ENCODE data around the gene PRR12. TPM values are rescaled to one million over a fixed set of nuclear protein-coding genes. Genes with fewer than 3 reads are reported as not detected.
"Not testable (repeated sequence)": the region's sequence is repeated elsewhere in the genome, so short reads cannot be mapped to it uniquely, and the experiment has no call there.

The PRR12 gene
- total and polyA plus RNA-seq, 11 donors, result 8.0 to 20.0 (median 14.2) TPM

- H3K9me3 ChIP-seq, result no peaks in the 10 kb centered on the region
- ATAC-seq (no peak), DNase-seq (no peak)
- intact Hi-C loops (cut with DNase I), result loop anchor here in 1 of 10 donors (5.0 kb wide), 1 partner anchor 188 kb away; the partner anchor contains the start of gene MED25
- TF ChIP-seq CTCF (IDR thresholded peaks at IDR 0.05), result no peak
- no peak for TF ChIP-seq POLR2A (IDR thresholded peaks at IDR 0.05)
- peaks cover 0 to 37% (median 25%) of the 10 kb centered on the region in 9 donors for H3K36me3 ChIP-seq
- H3K4me3 ChIP-seq, result no peak overlapping the region
- peaks cover 0 to 23% (median 12%) of the 10 kb centered on the region in 12 donors for H3K4me1 ChIP-seq
- WGBS, 4 donors, result 88 to 93% (median 90%) methylated on average over 9 of the region's 9 CpGs
- H3K27ac ChIP-seq, result peak overlapping the region in 3 of 12 donors; percentile 15 to 31 (median 29)
- no peaks in the 10 kb centered on the region for H3K27me3 ChIP-seq
Measured at GRCh38 chr19:49629659-49630058, 38.7 kb downstream of the PRR12 start.

DNA sequence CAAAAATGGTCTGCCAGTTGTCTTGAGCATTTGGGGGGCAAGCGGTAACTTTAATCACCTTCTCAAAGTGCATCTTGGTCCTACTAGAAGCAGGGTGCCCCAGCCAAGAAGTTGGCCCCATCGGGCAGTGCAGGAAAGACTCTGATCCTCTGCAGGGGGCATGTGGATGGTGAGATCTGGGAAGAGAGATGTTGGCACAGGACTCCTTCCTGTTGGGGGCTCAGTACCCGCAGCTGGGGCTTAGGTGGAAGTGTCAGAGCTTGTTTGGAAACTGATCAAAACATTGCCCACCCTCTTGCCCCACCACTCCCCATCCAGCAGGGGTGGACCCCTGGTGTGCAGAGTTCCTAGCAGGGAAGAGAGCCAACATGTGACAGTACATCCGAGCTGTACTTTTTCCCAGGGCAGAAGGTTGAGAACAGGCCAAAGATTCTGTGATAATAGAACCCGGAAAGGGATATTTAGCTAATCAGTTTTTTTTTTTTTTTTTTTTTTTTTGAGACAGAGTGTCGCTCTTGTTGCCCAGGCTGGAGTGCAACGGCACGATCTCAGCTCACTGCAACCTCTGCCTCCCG is 40.1 kb downstream of the PRR12 start:
- H3K9me3 ChIP-seq, result no peaks in the 10 kb centered on the region
- peak overlapping the region in 5 of 12 donors; percentile 9 to 46 (median 24) for H3K27ac ChIP-seq
- peaks cover 0 to 29% (median 21%) of the 10 kb centered on the region in 12 donors for H3K4me1 ChIP-seq
- ATAC-seq (peak in 3 of 4 donors; percentile 11 to 36 (median 16)), DNase-seq (no peak)
- H3K36me3 ChIP-seq, result peaks cover 0 to 32% (median 15%) of the 10 kb centered on the region in 9 donors
- H3K27me3 ChIP-seq, result no peaks in the 10 kb centered on the region
- 31 to 47% (median 35%) methylated on average over 9 of the region's 9 CpGs for WGBS, 4 donors
- intact Hi-C loops (cut with DNase I), result loop anchor here in 1 of 10 donors (5.0 kb wide), 1 partner anchor 186 kb away; the partner anchor contains the start of gene MED25
- H3K4me3 ChIP-seq, result no peak overlapping the region
- TF ChIP-seq CTCF (IDR thresholded peaks at IDR 0.05), result no peak

DNA sequence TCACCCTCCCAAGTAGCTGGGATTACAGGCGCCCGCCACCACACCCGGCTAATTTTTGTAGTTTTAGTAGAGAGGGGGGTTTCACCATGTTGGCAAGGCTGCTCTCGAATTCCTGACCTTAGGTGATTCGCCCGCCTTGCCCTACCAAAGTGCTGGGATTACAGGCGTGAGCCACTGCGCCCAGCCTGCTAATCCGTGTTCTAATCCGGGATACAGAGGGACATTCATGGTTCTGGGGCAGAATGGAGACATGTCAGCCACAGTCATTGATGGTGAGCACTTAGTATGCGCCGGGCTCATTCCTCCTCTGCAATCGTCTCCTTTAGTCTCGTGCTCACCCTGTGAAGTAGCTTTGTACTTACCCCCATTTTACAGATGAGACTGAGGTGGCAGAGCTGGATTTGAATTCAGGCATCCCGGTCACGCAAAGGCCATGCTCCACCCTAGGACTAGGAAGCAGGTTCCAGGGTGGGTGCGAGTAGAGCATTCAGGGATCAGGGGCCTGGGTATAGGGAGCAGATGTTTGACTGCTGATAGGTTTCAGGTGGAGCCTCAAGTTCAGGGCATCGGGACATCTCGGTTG is 40.7 kb downstream of the PRR12 start:
- intact Hi-C loops (cut with DNase I), result loop anchor here in 1 of 10 donors (5.0 kb wide), 1 partner anchor 186 kb away; the partner anchor contains the start of gene MED25
- no peak overlapping the region for H3K4me3 ChIP-seq
- WGBS, 4 donors, result 87 to 89% (median 88%) methylated on average over 17 to 19 of the region's 19 CpGs
- peaks cover 0 to 32% (median 15%) of the 10 kb centered on the region in 9 donors for H3K36me3 ChIP-seq
- peaks cover 0 to 35% (median 24%) of the 10 kb centered on the region in 12 donors for H3K4me1 ChIP-seq
- H3K27ac ChIP-seq, result peak overlapping the region in 1 of 12 donors; percentile 38
- no peaks in the 10 kb centered on the region for H3K27me3 ChIP-seq
- DNase-seq (no peak), ATAC-seq (no peak)
- no peak for TF ChIP-seq POLR2A (IDR thresholded peaks at IDR 0.05)
- TF ChIP-seq CTCF (IDR thresholded peaks at IDR 0.05), result no peak
- H3K9me3 ChIP-seq, result no peaks in the 10 kb centered on the region

- Histone ChIP-seq H3K9me3 (no peaks in the 10 kb centered on the region), H3K27me3 (no peaks in the 10 kb centered on the region), H3K4me1 (peaks cover 0 to 43% (median 28%) of the 10 kb centered on the region in 12 donors), H3K4me3 (no peak overlapping the region), H3K36me3 (peaks cover 0 to 26% (median 12%) of the 10 kb centered on the region in 9 donors), H3K27ac (no peak overlapping the region)
- TF ChIP-seq CTCF (IDR thresholded peaks at IDR 0.05), result no peak
- TF ChIP-seq POLR2A (IDR thresholded peaks at IDR 0.05), result no peak
- 96 to 100% (median 98%) methylated on average over 5 of the region's 5 CpGs for WGBS, 4 donors
- DNase-seq (no peak), ATAC-seq (no peak)
- intact Hi-C loops (cut with DNase I), result loop anchor here in 1 of 10 donors (5.0 kb wide), 1 partner anchor 185 kb away; the partner anchor contains the start of gene MED25
Measured at GRCh38 chr19:49632576-49632975, 41.6 kb downstream of the PRR12 start.

DNA sequence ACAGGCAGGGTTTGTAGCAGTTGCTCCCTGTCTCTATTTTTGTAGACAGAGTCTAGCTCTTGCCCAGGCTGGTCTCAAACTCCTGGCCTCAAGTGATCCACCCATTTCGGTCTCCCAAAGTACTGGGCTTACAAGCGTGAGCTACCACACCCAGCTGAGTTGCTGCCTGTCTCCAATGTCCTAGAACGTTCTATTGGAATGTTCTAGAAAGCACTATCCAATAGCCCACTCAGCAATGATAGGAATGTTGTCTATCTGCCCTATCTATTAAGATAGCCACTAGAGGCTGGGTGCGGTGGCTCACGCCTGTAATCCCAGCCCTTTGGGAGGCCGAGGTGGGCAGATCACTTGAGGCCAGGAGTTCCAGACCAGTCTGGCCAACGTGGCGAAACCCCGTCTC is 42.3 kb downstream of the PRR12 start:
- WGBS, 4 donors, result 70 to 74% (median 72%) methylated on average over 8 to 9 of the region's 9 CpGs

More for the DNA sequence above, 42.3 kb downstream of the PRR12 start:
- intact Hi-C loops (cut with DNase I), result loop anchor here in 1 of 10 donors (5.0 kb wide), 1 partner anchor 184 kb away; the partner anchor contains the start of gene MED25
- ATAC-seq, DNase-seq, H3K27me3 ChIP-seq, H3K9me3 ChIP-seq, H3K4me3 ChIP-seq, H3K27ac ChIP-seq: not testable (repeated sequence)
- Histone ChIP-seq H3K4me1 (peaks cover 0 to 50% (median 33%) of the 10 kb centered on the region in 12 donors), H3K36me3 (peaks cover 0 to 24% (median 12%) of the 10 kb centered on the region in 9 donors)
